Measurements from ENCODE around the gene CREB3L2. TPM values are rescaled to one million over a fixed set of nuclear protein-coding genes. Genes with fewer than 3 reads are reported as not detected.

CREB3L2 gene
- total and polyA plus RNA-seq, 10 of the 15 experiments (the other 5 are each of a cell fraction or from before 2014, with no cell fraction given) = 6.4 to 67.1 (median 26.2) TPM

- SMC1A ChIA-PET (ENCODE audit: uncharacterized antibody, unreplicated experiment) = interaction anchor here (0.6 to 20.9 kb wide), 28 partner anchors 8 to 343 kb away, joined by 3 to 516 read pairs (median 6); no protein-coding TSS in a partner anchor
- in situ Hi-C loops (cut with MboI) = loop anchor here (5.0 kb wide), 1 partner anchor 738 kb away; no protein-coding TSS in a partner anchor
- no peak for FAIRE-seq
- WGBS (ENCODE audit: insufficient coverage, insufficient replicate concordance, low lambda C conversion rate, missing lambda C conversion rate) = 66% methylated on average over 4 of the region's 4 CpGs
- Histone ChIP-seq H3K36me3 (ENCODE audit: control insufficient read depth in 2 of 2, insufficient read depth in 2 of 2, low read length in 1 of 2) (0 out of 4 replicates have a peak, but pooled peaks cover 0 to 6% of the 10 kb centered on the region in 2 experiments), H3K27me3 (replicated peaks in 1 of 2; ENCODE audit: control insufficient read depth in 2 of 2, insufficient read depth in 2 of 2, low read length in 1 of 2) (no peaks in the 10 kb centered on the region), H2AFZ (ENCODE audit: control insufficient read depth, low read depth, low read length) (no peak overlapping the region), H3K9ac (ENCODE audit: control insufficient read depth, insufficient read depth, low read length) (peak overlapping the region; percentile 81), H3K4me2 (ENCODE audit: control insufficient read depth, insufficient read depth) (peak overlapping the region; percentile 88), H3K9me3 (replicated peaks; ENCODE audit: control insufficient read depth, insufficient read depth, low read length) (no peaks in the 10 kb centered on the region), H3K4me1 (ENCODE audit: control insufficient read depth, insufficient read depth, low read length) (peaks cover 16% of the 10 kb centered on the region), H3K27ac (ENCODE audit: control insufficient read depth, insufficient read depth) (peak overlapping the region; percentile 55), H4K20me1 (ENCODE audit: control insufficient read depth, insufficient read depth) (no peaks in the 10 kb centered on the region), H3K4me3 (peak overlapping the region; percentile 83), H3K79me2 (ENCODE audit: control insufficient read depth, insufficient read depth, low read length) (peaks cover 72% of the 10 kb centered on the region)
- ATAC-seq = no peak
- TF ChIP-seq NR2C1 (IDR thresholded peaks at IDR 0.05) (no peak), HDGF (IDR thresholded peaks at IDR 0.05) (no peak), EGR1 (IDR thresholded peaks at IDR 0.05; ENCODE audit: borderline replicate concordance in 1 of 2, low read depth in 2 of 2, low read length in 2 of 2) (no peak), SMAD5 (IDR thresholded peaks at IDR 0.05; ENCODE audit: low read depth) (no peak), POU2F2 (IDR thresholded peaks at IDR 0.05; ENCODE audit: borderline replicate concordance, low read depth, low read length) (no peak), CEBPZ (IDR thresholded peaks at IDR 0.05; ENCODE audit: low read depth, low read length) (no peak), NKRF (conservative IDR thresholded peaks at IDR 0.05) (no peak), YBX1 (IDR thresholded peaks at IDR 0.05) (no peak), SUZ12 (IDR thresholded peaks at IDR 0.05; ENCODE audit: unreplicated experiment) (no peak), ZBTB11 (CRISPR knock-in tag; IDR thresholded peaks at IDR 0.05) (no peak), MYB (IDR thresholded peaks at IDR 0.05; ENCODE audit: borderline replicate concordance, low read depth, low read length) (no peak)
- no peak for DNase-seq (ENCODE audit: low read depth, low spot score)
- CTCF ChIA-PET = interaction anchor here (0.8 to 22.6 kb wide), 18 partner anchors 8 to 394 kb away, joined by 3 to 704 read pairs (median 6); no protein-coding TSS in a partner anchor
- RAD21 ChIA-PET (ENCODE audit: unreplicated experiment) = interaction anchor here (0.7 to 18.3 kb wide), 30 partner anchors 9 to 739 kb away, joined by 3 to 340 read pairs (median 4); no protein-coding TSS in a partner anchor
- no TSS peak for BruUV-seq (replicated peaks)
- POLR2A ChIA-PET = interaction anchor here (0.7 to 8.0 kb wide), 18 partner anchors 13 to 96 kb away, joined by 3 to 127 read pairs (median 4); no protein-coding TSS in a partner anchor
- intact Hi-C loops (cut with micrococcal nuclease; ENCODE audit: unreplicated experiment) = loop anchor here (1.0 to 2.0 kb wide), 3 partner anchors 7 to 39 kb away; no protein-coding TSS in a partner anchor
Observed at GRCh38 chr7:137999496-138000080, 2.3 kb downstream of the CREB3L2 start.

All from GM12878 (cell line).